ENCODE measurements around the gene KLHDC4. TPM values are rescaled to one million over a fixed set of nuclear protein-coding genes. Genes with fewer than 3 reads are reported as not detected.
"Not testable (repeated sequence)": the region's sequence is repeated elsewhere in the genome, so short reads cannot be mapped to it uniquely, and the experiment has no call there.

KLHDC4 gene
- total RNA-seq, 6 donors from 2014 or later: 30.7 to 248 (median 37.5) TPM

DNA sequence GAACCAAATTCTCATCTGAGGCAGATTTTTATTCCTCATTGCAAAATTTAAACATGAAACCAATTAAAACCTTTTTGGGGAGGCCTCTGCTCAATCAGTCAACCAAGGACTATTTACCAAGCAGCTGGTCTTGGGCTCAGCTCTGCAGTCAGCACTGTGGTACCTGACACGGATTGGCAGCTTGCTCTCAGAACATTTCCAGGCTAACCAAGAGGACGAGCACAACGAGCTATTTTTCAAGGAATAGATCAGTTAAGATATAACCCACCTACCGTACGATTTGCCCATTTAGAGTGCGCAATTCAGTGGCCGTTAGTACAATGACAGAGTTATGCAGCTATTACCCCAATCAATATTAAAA lies 26.4 kb upstream of the KLHDC4 start:
- no peak for ATAC-seq (ENCODE audit: low FRiP score in 2 of 2)
- Histone ChIP-seq H3K4me3 (no peak overlapping the region), H3K36me3 (no peaks in the 10 kb centered on the region), H3K27me3 (no peaks in the 10 kb centered on the region), H3K27ac (no peak overlapping the region), H3K4me1 (no peaks in the 10 kb centered on the region), H3K9me3 (no peaks in the 10 kb centered on the region)
- 80 to 87% methylated on average over 7 of the region's 7 CpGs for WGBS, 2 donors
- DNase-seq: no peak
- TF ChIP-seq, protein P1, sequence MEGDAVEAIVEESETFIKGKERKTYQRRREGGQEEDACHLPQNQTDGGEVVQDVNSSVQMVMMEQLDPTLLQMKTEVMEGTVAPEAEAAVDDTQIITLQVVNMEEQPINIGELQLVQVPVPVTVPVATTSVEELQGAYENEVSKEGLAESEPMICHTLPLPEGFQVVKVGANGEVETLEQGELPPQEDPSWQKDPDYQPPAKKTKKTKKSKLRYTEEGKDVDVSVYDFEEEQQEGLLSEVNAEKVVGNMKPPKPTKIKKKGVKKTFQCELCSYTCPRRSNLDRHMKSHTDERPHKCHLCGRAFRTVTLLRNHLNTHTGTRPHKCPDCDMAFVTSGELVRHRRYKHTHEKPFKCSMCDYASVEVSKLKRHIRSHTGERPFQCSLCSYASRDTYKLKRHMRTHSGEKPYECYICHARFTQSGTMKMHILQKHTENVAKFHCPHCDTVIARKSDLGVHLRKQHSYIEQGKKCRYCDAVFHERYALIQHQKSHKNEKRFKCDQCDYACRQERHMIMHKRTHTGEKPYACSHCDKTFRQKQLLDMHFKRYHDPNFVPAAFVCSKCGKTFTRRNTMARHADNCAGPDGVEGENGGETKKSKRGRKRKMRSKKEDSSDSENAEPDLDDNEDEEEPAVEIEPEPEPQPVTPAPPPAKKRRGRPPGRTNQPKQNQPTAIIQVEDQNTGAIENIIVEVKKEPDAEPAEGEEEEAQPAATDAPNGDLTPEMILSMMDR (IDR thresholded peaks at IDR 0.05): no peak
- TF ChIP-seq EP300 (IDR thresholded peaks at IDR 0.05) (no peak), POLR2A (IDR thresholded peaks at IDR 0.05) (no peak)

DNA sequence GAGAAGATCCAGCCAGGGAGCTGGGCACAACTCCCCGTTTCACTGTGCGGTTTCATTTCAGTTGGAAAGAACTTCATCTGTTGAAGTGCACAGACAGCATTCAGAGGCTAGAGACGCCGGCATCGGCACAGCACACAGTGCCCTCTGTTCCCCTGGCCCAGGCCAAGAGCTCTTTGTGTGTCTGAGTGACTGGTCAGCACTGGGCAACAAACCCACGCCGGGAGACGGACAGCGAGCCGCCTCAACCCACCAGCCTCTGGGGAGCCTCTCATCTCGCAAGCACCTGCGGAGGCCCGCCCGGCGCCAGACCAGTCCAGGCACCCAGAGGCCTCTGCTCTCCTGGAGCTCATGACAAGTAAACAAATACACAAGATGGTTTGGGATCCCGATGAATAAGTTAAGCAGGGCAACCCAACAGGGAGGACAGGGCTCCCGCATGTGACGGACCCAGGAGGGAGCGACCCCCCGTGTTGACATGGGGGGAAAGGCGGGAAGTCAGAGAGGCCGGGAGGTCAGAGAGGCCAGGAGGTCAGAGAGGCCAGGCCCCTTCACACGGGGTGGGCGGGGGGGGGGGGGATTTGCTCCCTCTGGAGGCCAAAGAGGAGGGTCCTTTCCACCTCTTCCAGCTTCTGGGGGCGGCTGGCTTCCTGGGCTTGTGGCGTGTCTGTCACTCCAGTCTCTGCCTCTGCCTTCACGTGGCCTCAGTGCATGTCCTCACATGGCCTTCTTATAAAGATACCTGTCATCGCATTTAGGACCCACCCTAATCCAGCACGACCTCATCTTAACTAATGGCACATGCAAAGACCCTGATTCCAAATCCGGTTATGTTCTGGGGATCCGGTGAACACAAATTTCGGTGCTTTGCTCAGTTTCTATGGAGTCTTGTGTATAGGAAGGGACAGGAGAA lies 25.8 kb upstream of the KLHDC4 start:
- 77 to 86% methylated on average over 29 to 30 of the region's 32 CpGs for WGBS, 2 donors
- Histone ChIP-seq H3K9me3 (no peaks in the 10 kb centered on the region), H3K4me1 (no peaks in the 10 kb centered on the region), H3K36me3 (no peaks in the 10 kb centered on the region), H3K4me3 (no peak overlapping the region), H3K27ac (no peak overlapping the region), H3K27me3 (no peaks in the 10 kb centered on the region)
- ATAC-seq (ENCODE audit: low FRiP score in 2 of 2) (no peak), DNase-seq (peak in 1 of 2 donors; percentile 85)
- no peak for TF ChIP-seq EP300 (IDR thresholded peaks at IDR 0.05)
- no peak for TF ChIP-seq POLR2AphosphoS5 (IDR thresholded peaks at IDR 0.05)
- no peak for TF ChIP-seq POLR2A (IDR thresholded peaks at IDR 0.05)
- TF ChIP-seq, protein P1 (IDR thresholded peaks at IDR 0.05): no peak

DNA sequence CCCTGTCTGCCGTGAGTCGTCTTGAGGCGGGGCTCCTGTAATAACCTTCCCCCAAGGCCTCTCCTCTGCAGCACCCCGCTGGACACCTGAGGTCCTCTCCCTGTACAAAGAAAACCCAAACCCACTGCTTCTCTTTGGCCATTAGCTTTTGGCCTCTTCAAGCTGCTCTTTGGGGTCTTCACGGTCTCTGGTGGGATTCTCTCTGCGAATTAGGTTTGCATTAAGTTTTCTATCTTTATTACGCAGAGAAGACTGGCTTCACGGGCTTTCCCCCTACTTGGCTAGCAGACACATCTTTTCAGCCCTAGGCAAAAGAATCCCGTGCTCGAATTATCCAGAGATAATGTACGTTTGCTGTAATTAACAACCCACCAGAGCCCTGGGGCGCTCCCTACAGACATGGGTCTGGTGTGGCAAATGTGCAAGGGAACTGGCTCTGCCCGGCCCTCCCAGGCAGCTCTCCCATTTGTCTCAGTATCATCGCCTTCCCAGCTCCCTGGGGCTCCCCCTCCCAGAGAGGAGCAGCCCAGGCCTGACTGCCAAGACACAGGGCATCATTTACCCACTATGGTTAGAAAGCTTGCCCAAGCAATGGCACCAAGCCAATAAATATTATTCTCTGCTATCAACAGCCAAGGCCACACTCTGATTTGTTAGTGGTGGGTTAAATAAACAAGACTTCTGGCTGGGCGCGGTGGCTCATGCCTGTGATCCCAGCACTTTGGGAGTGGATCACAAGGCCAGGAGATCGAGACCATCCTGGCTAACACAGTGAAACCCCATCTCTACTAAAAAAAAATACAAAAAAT lies 24.7 kb upstream of the KLHDC4 start:
- ATAC-seq (ENCODE audit: low FRiP score in 2 of 2) (no peak), DNase-seq (no peak)
- Histone ChIP-seq H3K27me3 (no peaks in the 10 kb centered on the region), H3K4me1 (no peaks in the 10 kb centered on the region), H3K9me3 (no peaks in the 10 kb centered on the region), H3K4me3 (no peak overlapping the region), H3K36me3 (no peaks in the 10 kb centered on the region), H3K27ac (no peak overlapping the region)
- TF ChIP-seq POLR2AphosphoS5 (IDR thresholded peaks at IDR 0.05) (no peak), POLR2A (IDR thresholded peaks at IDR 0.05) (no peak), EP300 (IDR thresholded peaks at IDR 0.05) (no peak)
- TF ChIP-seq, protein P1 (IDR thresholded peaks at IDR 0.05): no peak
- WGBS, 2 donors: 70 to 75% methylated on average over 17 of the region's 17 CpGs

DNA sequence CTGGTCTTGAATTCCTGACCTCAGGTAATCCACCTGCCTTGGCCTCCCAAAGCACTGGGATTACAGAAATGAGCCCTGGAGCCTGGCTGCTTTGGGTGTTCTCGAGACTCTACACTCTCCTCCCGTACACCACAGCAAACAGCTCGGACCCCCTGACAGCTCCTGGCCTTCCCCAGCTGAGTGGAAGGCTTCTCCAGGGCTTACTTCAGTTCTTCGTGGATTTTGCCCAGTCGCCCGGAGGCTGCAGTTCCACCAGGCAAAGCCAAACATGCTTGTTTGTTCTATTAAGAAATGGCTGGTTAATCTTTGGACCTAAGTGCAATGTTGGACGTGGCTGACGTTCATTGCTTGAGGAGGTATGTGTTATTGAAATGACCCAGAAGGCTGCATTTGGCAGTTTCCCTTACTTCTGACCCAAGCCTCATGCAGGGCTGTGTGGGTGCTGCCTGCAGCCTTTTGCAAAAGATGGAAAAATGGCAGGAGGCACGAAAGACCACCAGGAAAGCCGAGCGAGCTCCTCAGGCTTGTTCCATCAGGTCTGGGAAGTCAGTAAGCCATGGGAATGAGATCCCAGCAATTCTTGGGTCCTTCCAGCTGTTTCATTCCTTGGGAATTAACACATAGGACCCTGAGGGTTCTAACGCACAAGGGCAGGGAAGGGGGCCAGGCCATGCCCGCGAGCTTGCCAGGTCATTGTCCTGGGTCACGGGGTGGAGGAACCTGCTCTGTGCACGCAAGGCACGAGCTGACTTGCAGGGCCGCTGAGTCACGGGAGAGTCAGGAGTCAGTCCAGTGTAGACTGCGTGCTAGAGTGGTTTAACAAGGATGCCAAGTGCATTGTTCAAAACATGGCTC lies 23.9 kb upstream of the KLHDC4 start:
- WGBS, 2 donors: 56 to 81% methylated on average over 16 to 20 of the region's 20 CpGs
- Histone ChIP-seq H3K9me3 (no peaks in the 10 kb centered on the region), H3K4me3 (no peak overlapping the region), H3K36me3 (no peaks in the 10 kb centered on the region), H3K4me1 (no peaks in the 10 kb centered on the region), H3K27me3 (no peaks in the 10 kb centered on the region), H3K27ac (peak overlapping the region in 2 of 4 donors; percentile 54 to 63)
- peak; percentile 30 to 56 for ATAC-seq (ENCODE audit: low FRiP score in 2 of 2)
- peak in 1 of 2 donors; percentile 12 for TF ChIP-seq POLR2AphosphoS5 (IDR thresholded peaks at IDR 0.05)
- no peak for TF ChIP-seq POLR2A (IDR thresholded peaks at IDR 0.05)
- DNase-seq: no peak

DNA sequence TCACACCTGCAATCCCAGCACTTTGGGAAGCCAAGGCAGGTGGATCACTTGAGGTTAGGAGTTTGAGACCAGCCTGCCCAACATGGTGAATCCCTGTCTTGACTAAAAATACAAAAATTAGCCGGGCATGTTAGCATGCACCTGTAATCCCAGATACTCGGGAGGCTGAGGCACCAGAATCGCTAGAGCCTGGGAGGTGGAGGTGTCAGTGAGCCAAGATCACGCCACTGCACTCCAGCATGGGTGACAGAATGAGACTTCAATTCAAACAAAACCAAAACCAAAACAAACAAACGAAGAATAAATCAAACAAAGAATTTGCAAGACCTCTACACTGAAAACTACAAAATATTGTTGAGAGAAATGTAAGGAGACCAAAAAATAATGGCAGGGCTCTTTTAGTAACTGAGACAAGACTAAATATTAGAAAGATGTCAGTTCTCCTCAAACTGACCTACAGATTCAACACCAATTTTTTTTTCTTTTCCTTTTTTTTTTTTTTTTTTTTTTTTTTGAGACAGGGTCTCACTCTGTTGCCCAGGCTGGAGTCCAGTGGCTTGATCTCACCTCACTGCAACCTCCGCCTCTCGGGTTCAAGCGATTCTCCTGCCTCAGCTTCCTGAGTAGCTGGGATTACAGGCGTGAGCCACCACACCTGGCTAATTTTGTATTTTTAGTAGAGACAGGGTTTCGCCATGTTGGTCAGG lies 23.1 kb upstream of the KLHDC4 start:
- DNase-seq; H3K36me3 ChIP-seq; H3K9me3 ChIP-seq; H3K27me3 ChIP-seq; ATAC-seq (ENCODE audit: low FRiP score in 2 of 2); H3K4me1 ChIP-seq; H3K4me3 ChIP-seq: not testable (repeated sequence)
- WGBS, 2 donors: 75 to 79% methylated on average over 10 of the region's 10 CpGs
- peak overlapping the region in 2 of 4 donors; percentile 54 to 63 for H3K27ac ChIP-seq

GRCh38 chr16:87787451-87788091 lies 21.8 kb upstream of the KLHDC4 start:
- 93% methylated on average over 2 of the region's 2 CpGs; no CpG with 5 or more reads in 1 of the 2 donors for WGBS, 2 donors
- H3K4me3 ChIP-seq; H3K27me3 ChIP-seq; DNase-seq; H3K9me3 ChIP-seq; H3K27ac ChIP-seq; H3K36me3 ChIP-seq; ATAC-seq (ENCODE audit: low FRiP score in 2 of 2); H3K4me1 ChIP-seq: not testable (repeated sequence)

Data from upper lobe of left lung (tissue), 6 donors.